Medulla oblongata (tissue), 1 donor: ENCODE data around the gene ZFP36L1.

Experiments used
- DNase-seq: peaks from one replicate; pipeline ENCODE4 v3.0.0-alpha.2; 2015; ENCODE audit errors: extremely low spot score

The ZFP36L1 gene

GRCh38 chr14:68739701-68740100, 53.2 kb downstream of the ZFP36L1 start:
- no peak for DNase-seq

GRCh38 chr14:68738559-68738958, 54.3 kb downstream of the ZFP36L1 start:
- no peak for DNase-seq
